ENCODE data around the gene C1orf210. TPM values are rescaled to one million over a fixed set of nuclear protein-coding genes. Genes with fewer than 3 reads are reported as not detected.

Gene C1orf210
- polyA plus RNA-seq, 1 donor (not counting 4 experiments of a cell fraction or from before 2014, with no cell fraction given): 5.6 TPM

DNA sequence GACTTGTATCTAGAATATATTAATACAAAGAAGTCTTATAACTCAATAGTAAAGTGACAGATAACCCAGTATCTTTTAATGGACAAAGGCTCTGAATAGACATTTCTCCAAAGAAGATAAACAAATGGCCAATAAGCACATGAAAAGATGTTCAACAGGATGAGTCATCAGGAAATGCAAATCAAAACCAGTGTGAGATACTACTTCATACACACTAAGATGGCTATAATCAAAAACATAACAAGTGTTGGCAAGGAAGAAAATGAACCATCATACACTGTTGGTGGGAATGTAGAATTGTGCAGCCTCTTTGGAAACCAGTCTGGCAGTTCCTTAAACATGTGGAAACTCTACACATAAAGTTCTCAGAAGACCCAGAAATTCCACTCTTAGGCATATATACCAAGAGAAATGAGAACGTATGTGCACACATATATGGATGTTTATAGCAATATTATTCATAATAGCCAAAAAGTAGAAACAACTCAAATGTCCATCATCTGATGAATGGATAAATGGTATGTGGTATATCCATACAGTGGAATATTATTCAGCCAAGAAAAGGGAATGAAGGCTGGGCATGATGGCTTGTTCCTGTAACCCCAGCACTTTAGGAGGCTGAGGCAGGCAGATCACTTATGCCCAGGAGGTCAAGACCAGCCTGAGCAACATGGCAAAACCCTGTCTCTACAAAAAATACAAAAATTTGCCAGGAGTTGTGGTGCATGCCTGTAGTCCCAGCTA lies 42.3 kb upstream of the C1orf210 start:
- no peak for TF ChIP-seq EZH2 (IDR thresholded peaks at IDR 0.05; ENCODE audit: low read length)
- TF ChIP-seq CTCF (optimal IDR thresholded peaks at IDR 0.05 in 1 of 3, IDR thresholded peaks at IDR 0.05 in 1 of 3, conservative IDR thresholded peaks at IDR 0.05 in 1 of 3; ENCODE audit: extremely low read depth in 1 of 3, insufficient read depth in 2 of 3, low read length in 3 of 3): no peak
- dilution Hi-C loops (cut with MboI; ENCODE audit: extremely low pct_ligation_motif_present, low sequenced_read_pairs): no loop called here
- no peaks in the 10 kb centered on the region for H4K20me1 ChIP-seq (ENCODE audit: control insufficient read depth, extremely low read depth, insufficient read depth, low read length)
- no peak overlapping the region for H3K4me3 ChIP-seq (ENCODE audit: control insufficient read depth in 2 of 3, extremely low read depth in 1 of 3, insufficient read depth in 2 of 3, low read depth in 1 of 3, low read length in 3 of 3)
- FAIRE-seq: no peak
- no peak overlapping the region for H2AFZ ChIP-seq (ENCODE audit: control insufficient read depth, low read length)
- H3K4me1 ChIP-seq (ENCODE audit: control insufficient read depth, extremely low read depth, insufficient read depth, low read length): peaks cover 9% of the 10 kb centered on the region
- no peaks in the 10 kb centered on the region for H3K9me3 ChIP-seq (ENCODE audit: control insufficient read depth, low read depth, low read length)
- DNase-seq (ENCODE audit: low read depth, low spot score): no peak
- H3K9ac ChIP-seq (ENCODE audit: control insufficient read depth, extremely low read depth, insufficient read depth, low read length): no peak overlapping the region
- H3K27ac ChIP-seq (ENCODE audit: control insufficient read depth, insufficient read depth, low read length): no peak overlapping the region
- no peak overlapping the region for H3K4me2 ChIP-seq (ENCODE audit: control insufficient read depth, extremely low read depth, insufficient read depth, low read depth, low read length)
- no peaks in the 10 kb centered on the region for H3K79me2 ChIP-seq (ENCODE audit: control insufficient read depth, insufficient read depth, low read length)
- no peaks in the 10 kb centered on the region for H3K27me3 ChIP-seq (ENCODE audit: control insufficient read depth, extremely low read depth, insufficient read depth, low read length)
- H3K9me1 ChIP-seq (ENCODE audit: control insufficient read depth, extremely low read depth, insufficient read depth, low read length): no peaks in the 10 kb centered on the region
- H3K36me3 ChIP-seq (ENCODE audit: control insufficient read depth in 2 of 2, extremely low read depth in 1 of 2, insufficient read depth in 2 of 2, low read length in 2 of 2): no peaks in the 10 kb centered on the region

DNA sequence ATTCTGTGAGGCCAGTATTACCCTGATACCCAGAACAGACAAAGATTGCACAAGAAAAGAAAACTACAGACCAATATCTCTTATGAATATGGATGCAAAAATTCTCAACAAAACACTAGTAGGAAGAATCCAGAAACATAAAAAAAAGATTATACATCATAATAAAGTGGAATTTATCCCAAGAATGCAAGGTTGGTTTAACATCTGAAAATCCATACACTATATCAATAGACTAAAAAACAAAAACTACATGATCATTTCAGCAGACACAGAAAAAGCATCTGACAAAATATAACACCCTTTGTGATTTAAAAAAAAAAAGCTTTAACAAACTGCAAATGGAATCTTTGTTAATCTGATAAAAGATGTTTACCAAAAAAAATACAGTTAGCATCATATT lies 40.0 kb upstream of the C1orf210 start:
- H3K4me2 ChIP-seq (ENCODE audit: control insufficient read depth, extremely low read depth, insufficient read depth, low read depth, low read length): no peak overlapping the region
- dilution Hi-C loops (cut with MboI; ENCODE audit: extremely low pct_ligation_motif_present, low sequenced_read_pairs): no loop called here
- peaks cover 7% of the 10 kb centered on the region for H3K4me1 ChIP-seq (ENCODE audit: control insufficient read depth, extremely low read depth, insufficient read depth, low read length)
- TF ChIP-seq EZH2 (IDR thresholded peaks at IDR 0.05; ENCODE audit: low read length) (no peak), CTCF (optimal IDR thresholded peaks at IDR 0.05 in 1 of 3, IDR thresholded peaks at IDR 0.05 in 1 of 3, conservative IDR thresholded peaks at IDR 0.05 in 1 of 3; ENCODE audit: extremely low read depth in 1 of 3, insufficient read depth in 2 of 3, low read length in 3 of 3) (no peak)
- no peak overlapping the region for H3K4me3 ChIP-seq (ENCODE audit: control insufficient read depth in 2 of 3, extremely low read depth in 1 of 3, insufficient read depth in 2 of 3, low read depth in 1 of 3, low read length in 3 of 3)
- no peak for FAIRE-seq
- no peak overlapping the region for H3K27ac ChIP-seq (ENCODE audit: control insufficient read depth, insufficient read depth, low read length)
- H3K9me1 ChIP-seq (ENCODE audit: control insufficient read depth, extremely low read depth, insufficient read depth, low read length): no peaks in the 10 kb centered on the region
- no peaks in the 10 kb centered on the region for H3K9me3 ChIP-seq (ENCODE audit: control insufficient read depth, low read depth, low read length)
- H2AFZ ChIP-seq (ENCODE audit: control insufficient read depth, low read length): no peak overlapping the region
- H4K20me1 ChIP-seq (ENCODE audit: control insufficient read depth, extremely low read depth, insufficient read depth, low read length): no peaks in the 10 kb centered on the region
- no peaks in the 10 kb centered on the region for H3K79me2 ChIP-seq (ENCODE audit: control insufficient read depth, insufficient read depth, low read length)
- H3K36me3 ChIP-seq (ENCODE audit: control insufficient read depth in 2 of 2, extremely low read depth in 1 of 2, insufficient read depth in 2 of 2, low read length in 2 of 2): no peaks in the 10 kb centered on the region
- DNase-seq (ENCODE audit: low read depth, low spot score): no peak
- no peaks in the 10 kb centered on the region for H3K27me3 ChIP-seq (ENCODE audit: control insufficient read depth, extremely low read depth, insufficient read depth, low read length)
- no peak overlapping the region for H3K9ac ChIP-seq (ENCODE audit: control insufficient read depth, extremely low read depth, insufficient read depth, low read length)
